Neural cell (in vitro differentiated cells): ENCODE data around the gene MRPL48. TPM values are rescaled to one million over a fixed set of nuclear protein-coding genes. Genes with fewer than 3 reads are reported as not detected.

Experiments
- H2AFZ ChIP-seq: fragments of 200-600, 300-800 bp; sonication (generic), shearing (Covaris generic); 2 replicates; pipeline ENCODE4 v1.6.0; 2014; ENCODE audit warnings: low read depth, mild to moderate bottlenecking, antibody characterized with exemption, low read length, moderate library complexity
- H3F3A ChIP-seq: fragments of 200-600 bp; shearing (Covaris generic); 2 replicates; pipeline ENCODE4 v1.6.1; 2016; ENCODE audit warnings: mild to moderate bottlenecking, moderate library complexity, mixed read lengths, antibody characterized with exemption, low read length; ENCODE audit not compliant: insufficient read depth, poor library complexity, severe bottlenecking
- H3K27ac ChIP-seq: fragments of 200-600, 300-800 bp; sonication (generic), shearing (Covaris generic); 2 replicates; pipeline ENCODE4 v1.5.1; 2014; ENCODE audit warnings: mild to moderate bottlenecking, low read length, moderate library complexity
- H3K27me3 ChIP-seq: fragments of 300-800, 200-600 bp; sonication (generic), shearing (Covaris generic); 2 replicates; pipeline ENCODE4 v1.6.0; 2014; ENCODE audit warnings: mild to moderate bottlenecking, low read depth, low read length, moderate library complexity; ENCODE audit not compliant: insufficient read depth
- H3K36me3 ChIP-seq: fragments of 300-800, 200-600 bp; sonication (generic), shearing (Covaris generic); 2 replicates; pipeline ENCODE4 v1.5.1; 2014; ENCODE audit warnings: mild to moderate bottlenecking, antibody characterized with exemption, low read length, moderate library complexity; ENCODE audit not compliant: insufficient read depth
- H3K4me2 ChIP-seq: fragments of 300-800, 200-600 bp; sonication (generic), shearing (Covaris generic); 2 replicates; pipeline ENCODE4 v1.6.0; 2014; ENCODE audit warnings: mild to moderate bottlenecking, low read length
- H3K4me3 ChIP-seq: fragments of 300-800, 200-600 bp; sonication (generic), shearing (Covaris generic); 2 replicates; pipeline ENCODE4 v1.5.1; 2014; ENCODE audit warnings: mild to moderate bottlenecking, low read length, moderate library complexity
- H3K79me2 ChIP-seq: fragments of 200-600 bp; shearing (Covaris generic); replicated peaks from 2 replicates; pipeline ENCODE4 v1.6.0; 2014; ENCODE audit warnings: mild to moderate bottlenecking, low read length, moderate library complexity; ENCODE audit not compliant: insufficient read depth
- H3K9ac ChIP-seq: fragments of 300-800, 200-600 bp; sonication (generic), shearing (Covaris generic); 2 replicates; pipeline ENCODE4 v1.6.1; 2016; ENCODE audit warnings: mild to moderate bottlenecking, low read length, mixed read lengths
- H3K9me2 ChIP-seq: fragments of 200-600 bp; shearing (Covaris generic); 2 replicates; pipeline ENCODE4 v1.6.1; 2016; ENCODE audit warnings: mild to moderate bottlenecking, low read length, mixed read lengths; ENCODE audit not compliant: insufficient read depth
- H3K9me3 ChIP-seq: fragments of 200-600, 300-800 bp; sonication (generic), shearing (Covaris generic); 2 replicates; pipeline ENCODE4 v1.6.1; 2016; ENCODE audit warnings: mild to moderate bottlenecking, mixed run types, low read length, moderate library complexity, mixed read lengths
- H4K20me1 ChIP-seq: fragments of 200-600 bp; shearing (Covaris generic); 2 replicates; pipeline ENCODE4 v1.6.1; 2016; ENCODE audit warnings: mild to moderate bottlenecking, mixed run types; ENCODE audit not compliant: insufficient read depth
- CTCF ChIP-seq: fragments of 450-650 bp; IDR thresholded peaks from 2 replicates; pipeline ENCODE4 v1.5.1; 2014; ENCODE audit warnings: antibody characterized with exemption, mild to moderate bottlenecking, moderate library complexity; ENCODE audit not compliant: poor library complexity, severe bottlenecking
- EP300 ChIP-seq: fragments of 450-650 bp; conservative IDR thresholded peaks from 2 replicates; pipeline ENCODE4 v1.6.1; 2014; ENCODE audit warnings: antibody characterized with exemption, mild to moderate bottlenecking, moderate library complexity; ENCODE audit not compliant: poor library complexity, severe bottlenecking
- EZH2 ChIP-seq: fragments of 200-600, 300-800 bp; shearing (Covaris generic), sonication (generic); IDR thresholded peaks from 2 replicates; pipeline ENCODE4 v1.6.1; 2014; ENCODE audit warnings: antibody characterized with exemption, low read length, borderline replicate concordance, mild to moderate bottlenecking; ENCODE audit not compliant: insufficient read depth, poor library complexity, severe bottlenecking
- MXI1 ChIP-seq: fragments of 450-650 bp; conservative IDR thresholded peaks from 2 replicates; pipeline ENCODE4 v1.6.1; 2014; ENCODE audit warnings: antibody characterized with exemption, mild to moderate bottlenecking; ENCODE audit not compliant: poor library complexity, severe bottlenecking
- POLR2AphosphoS5 ChIP-seq: IDR thresholded peaks from 2 replicates; pipeline ENCODE4 v1.6.1; 2012
- RAD21 ChIP-seq: fragments of 450-650 bp; conservative IDR thresholded peaks from 2 replicates; pipeline ENCODE4 v1.6.1; 2014; ENCODE audit warnings: antibody characterized with exemption, mild to moderate bottlenecking, moderate library complexity
- SMC3 ChIP-seq: fragments of 450-650 bp; conservative IDR thresholded peaks from 2 replicates; pipeline ENCODE4 v1.6.1; 2014; ENCODE audit warnings: antibody characterized with exemption, mild to moderate bottlenecking, moderate library complexity; ENCODE audit not compliant: poor library complexity
- TAF1 ChIP-seq: IDR thresholded peaks from 2 replicates; pipeline ENCODE4 v1.6.1; 2012; ENCODE audit warnings: low read depth
- polyA plus RNA-seq: library from polyadenylated mRNA; depleted of rRNA; stranded (reverse); fragments of >200 nt; gene quantifications from 2 replicates; pipeline ENCODE4 v1.2.3, GENCODE V29; 2014
- TF ChIP-seq, protein P1 (sequence below): IDR thresholded peaks from 2 replicates; pipeline ENCODE4 v1.6.1; 2012; ENCODE audit warnings: borderline replicate concordance

Gene MRPL48
- polyA plus RNA-seq, 1 donor from 2014 or later: 98.3 TPM

GRCh38 chr11:73839123-73839457 lies 51.4 kb downstream of the MRPL48 start:
- Histone ChIP-seq H3K4me2 (no peak overlapping the region), H3K27ac (peak overlapping the region; percentile 24), H3F3A (no peaks in the 10 kb centered on the region)

DNA sequence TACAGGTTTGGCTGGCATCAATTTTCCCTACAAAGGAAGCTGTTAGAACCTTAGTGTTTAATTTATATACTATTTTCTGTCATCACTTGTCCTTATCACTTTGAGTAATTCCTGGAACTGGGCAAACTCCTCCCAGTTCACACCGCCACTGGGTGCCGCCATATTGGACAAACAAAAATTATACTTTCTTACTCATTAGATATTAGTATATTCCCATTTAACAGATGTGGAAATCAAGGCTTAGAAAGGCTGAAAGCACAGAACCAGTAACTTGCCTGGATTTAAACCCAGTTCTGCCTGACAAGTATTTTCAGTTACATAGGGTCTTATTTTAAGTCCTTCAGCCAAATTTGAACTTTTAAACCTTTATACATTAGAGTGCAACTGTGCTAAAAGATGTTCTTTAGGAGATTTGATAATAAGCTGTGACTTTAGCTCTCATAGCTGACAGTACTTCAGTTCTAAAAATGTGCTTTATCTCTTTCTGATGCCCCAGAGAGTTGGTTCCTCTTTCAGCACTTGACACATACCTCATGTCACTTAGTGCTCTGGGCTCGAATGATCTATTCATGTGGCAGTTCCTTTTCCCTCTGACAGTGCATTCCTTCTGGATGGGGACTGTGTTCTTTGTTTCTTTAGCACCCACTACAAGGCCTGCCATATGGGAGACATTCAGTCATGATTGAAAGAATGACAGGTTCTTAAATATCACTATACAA lies 63.5 kb downstream of the MRPL48 start:
- H4K20me1 ChIP-seq: no peaks in the 10 kb centered on the region
- H3F3A ChIP-seq: no peaks in the 10 kb centered on the region
- no peaks in the 10 kb centered on the region for H3K79me2 ChIP-seq
- no peaks in the 10 kb centered on the region for H3K27me3 ChIP-seq
- H3K9me3 ChIP-seq: no peaks in the 10 kb centered on the region
- no peak overlapping the region for H3K4me3 ChIP-seq
- H2AFZ ChIP-seq: no peak overlapping the region
- H3K9ac ChIP-seq: peak overlapping the region; percentile 2
- H3K36me3 ChIP-seq: no peaks in the 10 kb centered on the region
- TF ChIP-seq EP300 (peak; percentile 47), POLR2AphosphoS5 (peak; percentile 47), CTCF (no peak), MXI1 (peak; percentile 17), SMC3 (no peak)
- no peak overlapping the region for H3K4me2 ChIP-seq
- no peaks in the 10 kb centered on the region for H3K9me2 ChIP-seq
- peak overlapping the region; percentile 36 for H3K27ac ChIP-seq

More at GRCh38 chr11:73839123-73839457, 51.4 kb downstream of the MRPL48 start:
- H3K4me3 ChIP-seq: no peak overlapping the region
- no peaks in the 10 kb centered on the region for H4K20me1 ChIP-seq
- no peak overlapping the region for H2AFZ ChIP-seq
- H3K27me3 ChIP-seq: no peaks in the 10 kb centered on the region
- no peak overlapping the region for H3K9ac ChIP-seq
- H3K9me3 ChIP-seq: no peaks in the 10 kb centered on the region
- no peaks in the 10 kb centered on the region for H3K9me2 ChIP-seq
- no peak for TF ChIP-seq TAF1
- TF ChIP-seq, protein P1, sequence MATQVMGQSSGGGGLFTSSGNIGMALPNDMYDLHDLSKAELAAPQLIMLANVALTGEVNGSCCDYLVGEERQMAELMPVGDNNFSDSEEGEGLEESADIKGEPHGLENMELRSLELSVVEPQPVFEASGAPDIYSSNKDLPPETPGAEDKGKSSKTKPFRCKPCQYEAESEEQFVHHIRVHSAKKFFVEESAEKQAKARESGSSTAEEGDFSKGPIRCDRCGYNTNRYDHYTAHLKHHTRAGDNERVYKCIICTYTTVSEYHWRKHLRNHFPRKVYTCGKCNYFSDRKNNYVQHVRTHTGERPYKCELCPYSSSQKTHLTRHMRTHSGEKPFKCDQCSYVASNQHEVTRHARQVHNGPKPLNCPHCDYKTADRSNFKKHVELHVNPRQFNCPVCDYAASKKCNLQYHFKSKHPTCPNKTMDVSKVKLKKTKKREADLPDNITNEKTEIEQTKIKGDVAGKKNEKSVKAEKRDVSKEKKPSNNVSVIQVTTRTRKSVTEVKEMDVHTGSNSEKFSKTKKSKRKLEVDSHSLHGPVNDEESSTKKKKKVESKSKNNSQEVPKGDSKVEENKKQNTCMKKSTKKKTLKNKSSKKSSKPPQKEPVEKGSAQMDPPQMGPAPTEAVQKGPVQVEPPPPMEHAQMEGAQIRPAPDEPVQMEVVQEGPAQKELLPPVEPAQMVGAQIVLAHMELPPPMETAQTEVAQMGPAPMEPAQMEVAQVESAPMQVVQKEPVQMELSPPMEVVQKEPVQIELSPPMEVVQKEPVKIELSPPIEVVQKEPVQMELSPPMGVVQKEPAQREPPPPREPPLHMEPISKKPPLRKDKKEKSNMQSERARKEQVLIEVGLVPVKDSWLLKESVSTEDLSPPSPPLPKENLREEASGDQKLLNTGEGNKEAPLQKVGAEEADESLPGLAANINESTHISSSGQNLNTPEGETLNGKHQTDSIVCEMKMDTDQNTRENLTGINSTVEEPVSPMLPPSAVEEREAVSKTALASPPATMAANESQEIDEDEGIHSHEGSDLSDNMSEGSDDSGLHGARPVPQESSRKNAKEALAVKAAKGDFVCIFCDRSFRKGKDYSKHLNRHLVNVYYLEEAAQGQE: no peak
- no peak for TF ChIP-seq EZH2
- no peak for TF ChIP-seq POLR2AphosphoS5
- no peak for TF ChIP-seq SMC3
- no peak for TF ChIP-seq RAD21
- H3K36me3 ChIP-seq: no peaks in the 10 kb centered on the region
- no peaks in the 10 kb centered on the region for H3K79me2 ChIP-seq
